Measurements from ENCODE around the gene CTDSPL. TPM values are rescaled to one million over a fixed set of nuclear protein-coding genes. Genes with fewer than 3 reads are reported as not detected.

CTDSPL gene
- total RNA-seq, 1 experiment from 2014 or later = 16.6 TPM

DNA sequence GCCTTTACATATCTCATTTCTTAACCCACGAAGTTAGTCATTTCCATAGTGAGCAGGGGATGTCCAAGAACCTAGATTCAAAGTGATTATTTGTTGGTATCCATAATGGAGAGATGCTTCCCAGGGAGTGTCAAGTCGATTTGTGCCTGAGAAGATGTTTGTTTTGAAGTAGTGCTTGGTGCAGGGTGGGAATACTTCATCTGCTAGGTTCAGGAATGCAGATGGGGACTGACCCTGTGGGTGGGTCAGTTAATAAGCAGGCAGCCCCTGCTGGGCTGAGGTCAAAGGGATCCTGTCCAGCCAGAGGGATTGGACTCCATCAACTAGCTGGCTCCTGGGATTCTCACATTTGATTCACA lies 84.8 kb downstream of the CTDSPL start:
- ChIA-PET POLR2A (no interaction called here), CTCF (no interaction called here)
- no peaks in the 10 kb centered on the region for H3K36me3 ChIP-seq (ENCODE audit: control insufficient read depth, insufficient read depth, low read length)
- intact Hi-C loops (cut with micrococcal nuclease; ENCODE audit: unreplicated experiment) (no loop called here), in situ Hi-C loops (cut with HindIII; ENCODE audit: low pct_unique_long_range_greater_than_20kb, low sequenced_read_pairs) (no loop called here)
- no peaks in the 10 kb centered on the region for H3K27me3 ChIP-seq (ENCODE audit: control insufficient read depth, insufficient read depth, low read length)
- DNase-seq (ENCODE audit: low read depth, low spot score) (no peak), ATAC-seq (no peak)
- peaks cover 4% of the 10 kb centered on the region for H3K4me1 ChIP-seq (ENCODE audit: control insufficient read depth, insufficient read depth, low read length)
- H3K27ac ChIP-seq (ENCODE audit: low read length) = no peak overlapping the region
- no peak overlapping the region for H3K4me3 ChIP-seq (ENCODE audit: low read depth in 2 of 2, low read length in 2 of 2)
- BruUV-seq (replicated peaks) = no TSS peak
- TF ChIP-seq TCF7L2 (IDR thresholded peaks at IDR 0.05; ENCODE audit: low read depth, low read length) = no peak
- no peak for TF ChIP-seq POLR2AphosphoS5 (IDR thresholded peaks at IDR 0.05; ENCODE audit: low read depth, low read length)
- no peak for TF ChIP-seq SIN3A (IDR thresholded peaks at IDR 0.05; ENCODE audit: borderline replicate concordance, insufficient read depth, low read depth, low read length)
- TF ChIP-seq, protein P1, sequence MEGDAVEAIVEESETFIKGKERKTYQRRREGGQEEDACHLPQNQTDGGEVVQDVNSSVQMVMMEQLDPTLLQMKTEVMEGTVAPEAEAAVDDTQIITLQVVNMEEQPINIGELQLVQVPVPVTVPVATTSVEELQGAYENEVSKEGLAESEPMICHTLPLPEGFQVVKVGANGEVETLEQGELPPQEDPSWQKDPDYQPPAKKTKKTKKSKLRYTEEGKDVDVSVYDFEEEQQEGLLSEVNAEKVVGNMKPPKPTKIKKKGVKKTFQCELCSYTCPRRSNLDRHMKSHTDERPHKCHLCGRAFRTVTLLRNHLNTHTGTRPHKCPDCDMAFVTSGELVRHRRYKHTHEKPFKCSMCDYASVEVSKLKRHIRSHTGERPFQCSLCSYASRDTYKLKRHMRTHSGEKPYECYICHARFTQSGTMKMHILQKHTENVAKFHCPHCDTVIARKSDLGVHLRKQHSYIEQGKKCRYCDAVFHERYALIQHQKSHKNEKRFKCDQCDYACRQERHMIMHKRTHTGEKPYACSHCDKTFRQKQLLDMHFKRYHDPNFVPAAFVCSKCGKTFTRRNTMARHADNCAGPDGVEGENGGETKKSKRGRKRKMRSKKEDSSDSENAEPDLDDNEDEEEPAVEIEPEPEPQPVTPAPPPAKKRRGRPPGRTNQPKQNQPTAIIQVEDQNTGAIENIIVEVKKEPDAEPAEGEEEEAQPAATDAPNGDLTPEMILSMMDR (IDR thresholded peaks at IDR 0.05) = no peak
- TF ChIP-seq, protein P2, sequence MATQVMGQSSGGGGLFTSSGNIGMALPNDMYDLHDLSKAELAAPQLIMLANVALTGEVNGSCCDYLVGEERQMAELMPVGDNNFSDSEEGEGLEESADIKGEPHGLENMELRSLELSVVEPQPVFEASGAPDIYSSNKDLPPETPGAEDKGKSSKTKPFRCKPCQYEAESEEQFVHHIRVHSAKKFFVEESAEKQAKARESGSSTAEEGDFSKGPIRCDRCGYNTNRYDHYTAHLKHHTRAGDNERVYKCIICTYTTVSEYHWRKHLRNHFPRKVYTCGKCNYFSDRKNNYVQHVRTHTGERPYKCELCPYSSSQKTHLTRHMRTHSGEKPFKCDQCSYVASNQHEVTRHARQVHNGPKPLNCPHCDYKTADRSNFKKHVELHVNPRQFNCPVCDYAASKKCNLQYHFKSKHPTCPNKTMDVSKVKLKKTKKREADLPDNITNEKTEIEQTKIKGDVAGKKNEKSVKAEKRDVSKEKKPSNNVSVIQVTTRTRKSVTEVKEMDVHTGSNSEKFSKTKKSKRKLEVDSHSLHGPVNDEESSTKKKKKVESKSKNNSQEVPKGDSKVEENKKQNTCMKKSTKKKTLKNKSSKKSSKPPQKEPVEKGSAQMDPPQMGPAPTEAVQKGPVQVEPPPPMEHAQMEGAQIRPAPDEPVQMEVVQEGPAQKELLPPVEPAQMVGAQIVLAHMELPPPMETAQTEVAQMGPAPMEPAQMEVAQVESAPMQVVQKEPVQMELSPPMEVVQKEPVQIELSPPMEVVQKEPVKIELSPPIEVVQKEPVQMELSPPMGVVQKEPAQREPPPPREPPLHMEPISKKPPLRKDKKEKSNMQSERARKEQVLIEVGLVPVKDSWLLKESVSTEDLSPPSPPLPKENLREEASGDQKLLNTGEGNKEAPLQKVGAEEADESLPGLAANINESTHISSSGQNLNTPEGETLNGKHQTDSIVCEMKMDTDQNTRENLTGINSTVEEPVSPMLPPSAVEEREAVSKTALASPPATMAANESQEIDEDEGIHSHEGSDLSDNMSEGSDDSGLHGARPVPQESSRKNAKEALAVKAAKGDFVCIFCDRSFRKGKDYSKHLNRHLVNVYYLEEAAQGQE (IDR thresholded peaks at IDR 0.05; ENCODE audit: insufficient read depth in 1 of 2, low read depth in 2 of 2, low read length in 1 of 2) = no peak
- no peaks in the 10 kb centered on the region for H3K9me3 ChIP-seq (ENCODE audit: control insufficient read depth, insufficient read depth, low read depth, low read length)

DNA sequence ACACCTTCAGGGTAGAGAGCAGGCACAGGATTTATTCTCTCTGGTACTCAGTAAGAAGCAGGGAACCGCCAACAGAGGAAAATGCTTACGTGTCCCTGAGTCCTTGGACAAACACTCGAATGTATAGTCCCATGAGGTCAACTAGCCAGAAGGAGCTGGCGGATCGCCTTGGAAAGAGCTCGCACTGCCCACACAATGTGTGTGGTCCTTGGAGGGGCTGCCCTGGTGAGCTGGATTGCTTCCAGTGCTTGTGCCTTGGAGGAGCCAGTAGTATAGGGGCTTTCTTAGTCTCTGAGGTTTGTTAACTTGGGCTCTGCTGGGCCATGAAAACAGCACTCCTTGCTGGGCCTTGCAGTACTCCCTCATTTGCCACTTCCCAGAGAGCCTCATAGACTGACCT lies 88.2 kb downstream of the CTDSPL start:
- no peaks in the 10 kb centered on the region for H3K36me3 ChIP-seq (ENCODE audit: control insufficient read depth, insufficient read depth, low read length)
- no peaks in the 10 kb centered on the region for H3K9me3 ChIP-seq (ENCODE audit: control insufficient read depth, insufficient read depth, low read depth, low read length)
- no TSS peak for BruUV-seq (replicated peaks)
- no peaks in the 10 kb centered on the region for H3K27me3 ChIP-seq (ENCODE audit: control insufficient read depth, insufficient read depth, low read length)
- ATAC-seq = no peak
- intact Hi-C loops (cut with micrococcal nuclease; ENCODE audit: unreplicated experiment) = no loop called here
- TF ChIP-seq TCF7L2 (IDR thresholded peaks at IDR 0.05; ENCODE audit: low read depth, low read length) = no peak
- TF ChIP-seq SIN3A (IDR thresholded peaks at IDR 0.05; ENCODE audit: borderline replicate concordance, insufficient read depth, low read depth, low read length) = no peak
- TF ChIP-seq, protein P1 (IDR thresholded peaks at IDR 0.05) = no peak
- no peak for TF ChIP-seq POLR2AphosphoS5 (IDR thresholded peaks at IDR 0.05; ENCODE audit: low read depth, low read length)
- TF ChIP-seq, protein P2 (IDR thresholded peaks at IDR 0.05; ENCODE audit: insufficient read depth in 1 of 2, low read depth in 2 of 2, low read length in 1 of 2) = no peak
- no peak overlapping the region for H3K27ac ChIP-seq (ENCODE audit: low read length)
- H3K4me3 ChIP-seq (ENCODE audit: low read depth in 2 of 2, low read length in 2 of 2) = no peak overlapping the region
- no peak for DNase-seq (ENCODE audit: low read depth, low spot score)
- H3K4me1 ChIP-seq (ENCODE audit: control insufficient read depth, insufficient read depth, low read length) = peaks cover 4% of the 10 kb centered on the region; the same call in 1 of the 2 replicates
- in situ Hi-C loops (cut with HindIII; ENCODE audit: low pct_unique_long_range_greater_than_20kb, low sequenced_read_pairs) = no loop called here
- ChIA-PET CTCF (no interaction called here), POLR2A (no interaction called here)
